ENCODE data around the gene GPT2.

The GPT2 gene

GRCh38 chr16:46895399-46896313, 11.5 kb downstream of the GPT2 start:
- no peak for DNase-seq

DNA sequence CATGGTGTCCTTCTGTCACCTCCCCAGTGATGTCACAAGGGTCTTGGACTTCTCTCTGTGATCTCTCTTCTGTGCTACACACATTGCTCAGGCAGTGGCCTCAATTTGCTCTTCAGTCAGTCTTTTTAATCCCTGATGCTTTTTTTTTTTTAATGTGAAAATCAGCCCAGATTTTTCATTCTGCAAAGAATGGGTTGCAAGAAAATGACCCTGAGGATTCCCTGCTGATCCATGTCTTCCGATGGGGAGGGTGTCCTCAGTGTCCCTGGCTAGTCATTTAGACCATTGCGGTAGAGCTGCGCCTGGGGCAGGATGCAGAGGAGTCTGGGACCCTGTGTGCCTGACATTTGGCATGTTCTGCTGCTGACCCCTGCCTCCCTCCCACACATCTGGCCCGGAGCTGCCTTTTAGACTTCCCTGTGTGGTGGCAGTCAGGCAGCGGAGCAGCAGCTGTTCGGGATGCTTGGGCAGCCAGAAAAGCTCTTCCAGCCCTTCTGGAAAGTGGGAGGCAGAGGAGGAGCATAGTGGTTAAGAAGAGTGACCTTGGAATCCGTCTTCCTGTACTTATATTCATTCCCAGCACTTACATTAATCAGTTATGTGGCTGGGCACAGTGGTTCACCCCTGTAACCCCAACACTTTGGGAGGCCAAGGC, 12.3 kb downstream of the GPT2 start:
- no peak for DNase-seq

- no peak for DNase-seq
These were observed 13.3 kb downstream of the GPT2 start for GRCh38 chr16:46897471-46897870.

- no peak for DNase-seq
These were observed 13.8 kb downstream of the GPT2 start for GRCh38 chr16:46898006-46898405.

- no peak for DNase-seq
These were observed 15.4 kb downstream of the GPT2 start for GRCh38 chr16:46899443-46900143.

- DNase-seq: no peak
These were observed 16.5 kb downstream of the GPT2 start for GRCh38 chr16:46900455-46901235.

DNA sequence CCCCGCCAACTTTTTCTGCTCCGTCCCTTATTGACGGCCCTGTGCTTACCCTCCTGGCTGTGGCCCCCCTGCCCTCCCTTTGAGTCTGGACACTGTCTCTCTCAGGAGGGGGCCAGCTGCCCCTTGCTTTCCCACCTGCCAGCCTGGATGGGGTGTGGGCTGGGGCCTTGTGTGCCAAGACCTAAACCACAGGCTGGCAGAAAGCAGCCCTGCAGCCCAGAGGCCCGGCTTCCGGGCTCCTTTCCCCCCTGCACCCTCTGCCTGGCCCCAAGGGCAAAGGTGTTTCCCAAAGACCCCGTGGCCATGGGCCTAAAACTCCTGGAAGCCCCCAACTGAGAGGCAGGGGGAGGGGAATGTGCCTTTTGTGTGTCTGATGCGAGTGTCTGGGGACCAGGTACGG, 17.5 kb downstream of the GPT2 start:
- DNase-seq: no peak

DNA sequence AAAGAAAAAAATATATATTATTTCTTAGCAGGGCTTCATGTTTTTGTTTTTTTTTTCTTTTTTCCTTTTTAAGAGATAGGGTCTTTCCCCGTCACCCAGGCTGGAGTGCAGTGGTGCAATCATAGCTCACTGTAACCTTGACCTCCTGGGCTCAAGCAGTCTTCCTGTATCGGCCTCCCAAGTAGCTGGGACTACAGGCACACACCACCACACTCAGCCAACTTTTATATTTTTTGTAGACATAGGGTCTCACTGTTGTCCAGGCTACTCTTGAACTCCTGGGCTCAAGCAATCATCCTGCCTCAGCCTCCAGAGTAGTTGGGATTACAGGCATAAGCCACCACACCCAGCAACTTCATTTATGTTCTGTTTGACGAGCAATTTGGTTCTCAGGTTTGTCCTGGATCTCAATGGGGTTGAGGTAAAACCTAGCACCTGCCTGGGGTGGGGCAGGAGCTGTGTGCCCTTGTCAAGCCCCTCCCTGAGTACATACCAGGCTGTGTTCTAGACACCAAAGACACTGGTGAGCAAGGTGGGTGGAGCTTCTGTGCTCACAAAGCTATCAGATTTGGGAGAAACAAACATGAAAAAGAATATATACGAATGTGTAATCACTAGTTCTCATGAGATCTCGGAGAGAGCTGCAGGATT, 19.2 kb downstream of the GPT2 start:
- DNase-seq: no peak

DNA sequence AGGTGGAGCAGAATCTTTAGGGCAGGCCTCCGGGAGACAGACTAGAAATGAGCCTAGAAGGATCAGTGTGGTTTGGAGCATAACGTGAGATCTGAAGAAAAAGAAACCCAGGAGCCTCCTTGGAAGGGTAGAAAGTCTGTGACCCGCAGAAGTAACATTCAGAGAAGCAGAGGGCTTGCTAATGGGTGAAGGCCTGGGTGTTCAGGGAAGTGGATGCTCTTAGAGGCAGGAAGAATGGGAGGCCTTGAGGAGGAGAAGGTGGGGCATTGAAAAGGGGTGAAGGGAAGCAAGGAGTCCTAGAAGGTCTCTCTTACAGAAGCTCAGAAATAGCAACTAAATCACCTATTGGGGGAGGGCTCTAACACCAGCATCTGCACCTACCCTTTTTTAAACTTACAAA, 20.3 kb downstream of the GPT2 start:
- no peak for DNase-seq

DNA sequence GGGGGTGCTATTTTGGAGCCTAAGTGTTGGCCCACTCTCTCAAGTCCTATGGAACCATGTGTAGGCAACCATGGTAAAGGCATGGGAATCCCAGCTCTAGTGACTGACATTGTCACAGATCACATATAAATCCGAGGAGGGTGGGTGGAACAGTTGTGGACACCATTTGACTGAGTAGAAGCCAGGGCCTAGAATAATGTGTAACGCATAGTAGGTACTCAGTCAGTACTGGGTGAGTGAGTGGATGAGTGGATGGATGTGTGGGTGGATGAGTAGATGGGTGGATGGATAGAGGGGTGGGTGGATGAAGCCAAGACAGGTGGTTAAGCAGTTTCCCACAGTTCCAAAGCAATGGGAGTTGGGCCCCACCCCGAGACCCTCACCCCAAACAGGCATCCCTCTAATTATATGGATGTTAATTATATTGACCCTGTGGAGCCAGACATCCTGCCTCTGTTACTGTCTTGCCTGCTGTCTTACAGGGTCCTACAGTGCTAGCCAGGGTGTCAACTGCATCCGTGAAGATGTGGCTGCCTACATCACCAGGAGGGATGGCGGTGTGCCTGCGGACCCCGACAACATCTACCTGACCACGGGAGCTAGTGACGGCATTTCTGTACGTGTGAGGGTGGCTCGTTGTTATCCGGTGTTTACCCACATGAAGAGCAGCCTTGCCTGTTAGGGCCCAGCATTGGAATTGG, 22.3 kb downstream of the GPT2 start:
- DNase-seq: no peak

GRCh38 chr16:46907061-46907774, 23.1 kb downstream of the GPT2 start:
- peak in 1 of 51 donors; percentile 20 for DNase-seq

- DNase-seq: peak in 33 of 51 donors; percentile 13 to 76 (median 45)
These were observed 24.6 kb downstream of the GPT2 start for GRCh38 chr16:46908540-46909372.

- DNase-seq: peak in 23 of 51 donors; percentile 11 to 87 (median 35)
These were observed 26.9 kb downstream of the GPT2 start for GRCh38 chr16:46911038-46911437.

DNA sequence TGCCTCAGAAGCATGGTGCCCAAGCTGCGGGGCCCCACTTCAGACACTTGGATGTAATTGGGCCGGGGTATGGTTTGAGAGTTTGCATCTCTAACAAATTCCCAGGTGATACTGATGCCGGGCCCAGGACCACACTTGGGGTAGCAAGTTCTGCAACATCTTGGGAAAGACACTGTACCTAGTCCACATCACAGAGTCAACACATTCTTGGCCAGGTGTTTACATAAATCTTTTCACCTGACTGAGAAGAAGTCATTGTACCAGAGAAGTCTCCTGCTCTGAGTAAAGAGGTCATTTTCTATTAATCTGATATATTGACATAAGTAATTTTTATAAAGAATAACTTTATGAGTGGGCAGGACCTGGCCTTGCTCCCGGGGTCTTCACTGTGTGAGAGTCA, 27.5 kb downstream of the GPT2 start:
- no peak for DNase-seq

DNA sequence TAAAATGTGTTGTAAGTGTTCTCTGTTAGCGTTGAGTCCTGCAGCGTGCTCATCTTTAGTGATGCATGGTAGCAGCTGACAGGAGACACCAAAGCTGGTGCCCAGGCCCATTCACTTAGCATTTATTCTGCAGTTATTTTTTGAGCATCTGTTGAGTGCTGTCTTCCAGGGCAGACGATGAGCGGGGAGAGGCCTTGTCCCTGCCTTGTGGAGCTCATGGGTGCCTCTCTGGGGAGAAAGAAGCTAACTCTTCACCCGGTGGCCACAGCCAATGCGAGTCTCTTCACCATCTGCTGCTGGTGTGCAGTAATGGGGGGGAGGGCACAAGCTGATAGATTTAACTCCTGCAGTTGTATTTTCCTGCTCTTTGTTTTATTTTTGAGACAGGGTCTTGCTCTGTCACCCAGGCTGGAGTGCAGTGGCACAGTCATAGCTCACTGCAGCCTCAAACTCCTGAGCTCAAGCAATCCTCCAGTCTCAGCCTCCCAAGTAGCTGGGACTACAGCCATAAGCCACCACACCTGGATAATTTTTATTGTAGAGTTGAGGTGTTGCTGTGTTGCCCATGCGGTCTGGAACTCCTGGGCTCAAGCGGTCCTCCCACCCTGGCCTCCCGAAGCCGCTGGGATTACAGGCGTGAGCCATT, 30.5 kb downstream of the GPT2 start:
- DNase-seq: no peak

DNA sequence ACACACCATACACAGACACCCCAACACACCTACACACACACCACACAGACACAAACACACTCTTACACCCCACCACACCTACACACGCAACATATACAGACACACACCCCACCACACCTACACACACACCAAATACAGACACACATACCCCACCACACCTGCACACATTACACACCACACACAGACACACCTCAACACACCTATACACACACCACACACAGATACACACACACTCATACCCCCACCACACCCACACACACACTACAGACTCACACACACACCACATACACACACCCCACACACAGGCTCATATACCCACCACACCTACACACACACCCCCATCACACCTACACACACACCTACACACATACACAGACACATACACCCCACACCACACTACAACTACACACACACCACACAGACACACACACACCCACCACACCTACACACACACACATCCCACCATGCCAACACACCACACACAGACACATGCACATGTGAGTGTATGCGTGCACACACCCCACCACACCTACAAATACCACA, 31.4 kb downstream of the GPT2 start:
- no peak for DNase-seq

- no peak for DNase-seq
These were observed 32.8 kb downstream of the GPT2 start for GRCh38 chr16:46916980-46917379.

- no peak for DNase-seq
These were observed 34.2 kb downstream of the GPT2 start for GRCh38 chr16:46918400-46918799.

Measured in hypothalamus (tissue), 51 donors.